OCI-LY3 (cell line): ENCODE measurements around the gene BCL6.

Source experiments
- H2AFZ ChIP-seq: fragments of 200-600, 300-600 bp; shearing (Covaris generic); 2 replicates; pipeline ENCODE4 v1.6.0; 2014; ENCODE audit warnings: antibody characterized with exemption, low read depth, low read length
- H3K27ac ChIP-seq: fragments of 200-600, 300-600 bp; sonication (generic); 2 replicates; pipeline ENCODE4 v1.5.1; 2014; ENCODE audit warnings: mild to moderate bottlenecking, low read length, moderate library complexity, mixed read lengths
- H3K27me3 ChIP-seq: fragments of 200-600, 300-600 bp; sonication (generic); 2 replicates; pipeline ENCODE4 v1.6.1; 2014; ENCODE audit warnings: low read depth, low read length, mixed read lengths
- H3K36me3 ChIP-seq: fragments of 200-600, 300-600 bp; sonication (generic); replicated peaks from 2 replicates; pipeline ENCODE3; 2014; ENCODE audit warnings: low read depth, low read length, mixed read lengths
- H3K4me1 ChIP-seq: fragments of 300-600, 200-600 bp; sonication (generic); 2 replicates; pipeline ENCODE4 v1.6.1; 2014; ENCODE audit warnings: low read length, mixed read lengths
- H3K4me2 ChIP-seq: fragments of 200-600, 300-600 bp; sonication (generic); 2 replicates; pipeline ENCODE4 v1.6.1; 2014; ENCODE audit warnings: low read length, mixed read lengths
- H3K4me3 ChIP-seq: fragments of 300-600, 200-600 bp; sonication (generic); 2 replicates; pipeline ENCODE4 v1.5.1; 2014; ENCODE audit warnings: antibody characterized with exemption, mild to moderate bottlenecking, low read length, moderate library complexity
- H3K79me2 ChIP-seq: fragments of 300-600, 200-600 bp; shearing (Covaris generic); 2 replicates; pipeline ENCODE4 v1.6.1; 2014; ENCODE audit warnings: mild to moderate bottlenecking, low read length, mixed read lengths
- H3K9ac ChIP-seq: fragments of 300-600, 200-600 bp; shearing (Covaris generic); 2 replicates; pipeline ENCODE4 v1.6.0; 2014; ENCODE audit warnings: mild to moderate bottlenecking, low read length, moderate library complexity
- H3K9me3 ChIP-seq: fragments of 200-600, 300-600 bp; shearing (Covaris generic); 2 replicates; pipeline ENCODE4 v1.6.1; 2014; ENCODE audit warnings: low read length, mixed read lengths; ENCODE audit not compliant: insufficient read depth
- H4K20me1 ChIP-seq: fragments of 200-600, 300-600 bp; sonication (generic); 2 replicates; pipeline ENCODE4 v1.6.1; 2016; ENCODE audit warnings: low read length, mixed read lengths; ENCODE audit not compliant: insufficient read depth
- EZH2phosphoT487 ChIP-seq: fragments of 200-600 bp; shearing (Covaris generic); IDR thresholded peaks from 2 replicates; pipeline ENCODE4 v1.6.1; 2018; ENCODE audit warnings: antibody characterized with exemption, mixed run types, low read depth
- TF ChIP-seq, protein P1 (sequence below): fragments of 200-600, 300-600 bp; sonication (generic); IDR thresholded peaks from 2 replicates; pipeline ENCODE4 v1.5.1; 2014; ENCODE audit warnings: antibody characterized with exemption, low read length, low read depth

Gene BCL6

DNA sequence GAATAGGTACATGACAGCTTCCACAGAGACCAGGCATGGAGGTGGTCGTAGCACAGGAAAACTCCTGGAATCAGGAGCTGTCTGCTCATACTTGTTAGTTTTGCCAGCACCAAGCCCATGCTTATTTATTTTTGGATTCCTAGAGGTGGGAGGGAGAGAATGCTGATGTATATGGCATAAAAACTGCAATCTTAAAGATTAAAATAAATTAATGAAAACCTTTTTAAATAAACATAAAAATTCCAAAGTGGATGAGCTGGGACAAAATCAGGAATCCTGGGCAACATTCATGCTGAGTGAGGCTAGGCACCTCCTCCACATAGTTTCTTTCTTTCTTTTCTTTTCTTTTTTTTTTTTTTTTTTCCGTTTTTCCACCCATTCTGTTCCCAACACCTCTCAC is 14.3 kb upstream of the BCL6 start:
- Histone ChIP-seq H3K4me3 (no peak overlapping the region), H3K79me2 (no peaks in the 10 kb centered on the region), H2AFZ (no peak overlapping the region), H3K27me3 (no peaks in the 10 kb centered on the region), H3K9ac (no peak overlapping the region), H3K9me3 (no peaks in the 10 kb centered on the region), H3K36me3 (no peaks in the 10 kb centered on the region), H3K4me1 (peaks cover 24% of the 10 kb centered on the region), H4K20me1 (no peaks in the 10 kb centered on the region), H3K27ac (no peak overlapping the region), H3K4me2 (no peak overlapping the region)
- TF ChIP-seq EZH2phosphoT487 = no peak
- TF ChIP-seq, protein P1, sequence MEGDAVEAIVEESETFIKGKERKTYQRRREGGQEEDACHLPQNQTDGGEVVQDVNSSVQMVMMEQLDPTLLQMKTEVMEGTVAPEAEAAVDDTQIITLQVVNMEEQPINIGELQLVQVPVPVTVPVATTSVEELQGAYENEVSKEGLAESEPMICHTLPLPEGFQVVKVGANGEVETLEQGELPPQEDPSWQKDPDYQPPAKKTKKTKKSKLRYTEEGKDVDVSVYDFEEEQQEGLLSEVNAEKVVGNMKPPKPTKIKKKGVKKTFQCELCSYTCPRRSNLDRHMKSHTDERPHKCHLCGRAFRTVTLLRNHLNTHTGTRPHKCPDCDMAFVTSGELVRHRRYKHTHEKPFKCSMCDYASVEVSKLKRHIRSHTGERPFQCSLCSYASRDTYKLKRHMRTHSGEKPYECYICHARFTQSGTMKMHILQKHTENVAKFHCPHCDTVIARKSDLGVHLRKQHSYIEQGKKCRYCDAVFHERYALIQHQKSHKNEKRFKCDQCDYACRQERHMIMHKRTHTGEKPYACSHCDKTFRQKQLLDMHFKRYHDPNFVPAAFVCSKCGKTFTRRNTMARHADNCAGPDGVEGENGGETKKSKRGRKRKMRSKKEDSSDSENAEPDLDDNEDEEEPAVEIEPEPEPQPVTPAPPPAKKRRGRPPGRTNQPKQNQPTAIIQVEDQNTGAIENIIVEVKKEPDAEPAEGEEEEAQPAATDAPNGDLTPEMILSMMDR = no peak

DNA sequence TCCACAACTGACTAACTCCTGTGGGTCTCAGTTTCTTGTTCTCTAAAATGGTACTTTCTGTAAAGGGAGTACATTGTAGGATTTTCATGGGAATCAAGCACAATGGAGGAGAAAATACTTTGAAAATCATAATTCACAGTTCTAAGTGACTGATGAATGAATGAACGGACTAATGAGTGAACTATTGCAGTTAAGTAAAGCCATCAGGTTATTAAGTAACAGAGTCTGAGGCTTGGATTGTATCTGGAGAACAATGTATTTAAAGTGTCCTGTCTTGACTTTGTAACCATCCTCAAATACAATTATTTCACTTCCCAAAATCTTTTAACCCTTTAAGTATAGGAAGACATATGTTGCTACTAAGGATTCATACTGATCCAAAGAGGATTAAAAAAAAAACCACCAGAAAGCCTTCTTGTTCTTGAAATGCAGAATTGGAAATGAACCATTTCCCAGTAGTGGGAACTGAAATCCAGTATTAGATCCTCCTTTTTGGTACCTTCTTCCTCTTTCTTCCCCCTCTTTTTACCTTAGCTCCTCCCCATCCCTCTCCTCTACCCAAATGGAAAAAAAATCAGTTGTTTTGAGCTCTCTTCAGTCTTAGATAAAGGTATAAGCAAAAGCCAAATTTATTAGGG is 13.2 kb upstream of the BCL6 start:
- Histone ChIP-seq H3K27me3 (no peaks in the 10 kb centered on the region), H3K27ac (no peak overlapping the region), H3K79me2 (no peaks in the 10 kb centered on the region), H3K4me2 (peak overlapping the region; percentile 67), H3K9me3 (no peaks in the 10 kb centered on the region), H3K9ac (no peak overlapping the region), H3K4me3 (peak overlapping the region; percentile 30), H3K36me3 (no peaks in the 10 kb centered on the region), H2AFZ (no peak overlapping the region), H3K4me1 (peaks cover 24% of the 10 kb centered on the region), H4K20me1 (no peaks in the 10 kb centered on the region)
- no peak for TF ChIP-seq EZH2phosphoT487
- TF ChIP-seq, protein P1 = no peak

- no peak for TF ChIP-seq EZH2phosphoT487
- TF ChIP-seq, protein P1 = no peak
- Histone ChIP-seq H3K4me1 (peaks cover 50% of the 10 kb centered on the region), H2AFZ (no peak overlapping the region)
Measured at GRCh38 chr3:187753516-187753915, 8.2 kb upstream of the BCL6 start.

DNA sequence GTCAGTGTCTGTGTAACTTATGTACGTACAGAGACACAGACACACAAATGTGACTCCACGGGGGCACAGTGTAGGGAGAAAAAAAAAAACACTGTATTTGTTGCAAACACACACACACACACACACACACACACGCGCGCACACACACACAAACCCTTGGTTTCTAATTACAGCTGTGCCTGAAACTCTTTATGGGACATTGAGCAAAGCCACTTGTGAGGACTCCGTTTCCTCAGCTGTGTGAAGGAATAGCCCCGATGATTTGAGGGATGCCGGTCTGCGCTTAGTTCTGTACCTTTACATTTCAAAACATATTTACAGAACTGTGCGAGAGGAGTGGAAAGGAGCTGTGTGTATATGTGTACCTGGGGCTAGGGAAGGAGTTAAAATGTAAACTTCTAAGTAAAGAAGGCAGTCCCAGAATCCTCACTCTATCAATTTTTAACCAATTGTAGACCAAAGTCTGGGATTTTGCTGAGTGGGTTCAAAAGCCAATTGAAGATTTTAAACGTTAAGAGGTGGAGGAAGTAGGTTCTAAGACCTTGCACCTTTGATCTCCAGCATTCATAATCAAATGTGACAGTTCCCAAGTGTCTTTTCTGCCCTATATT is 5.3 kb upstream of the BCL6 start:
- Histone ChIP-seq H3K9ac (peak overlapping the region; percentile 56), H3K4me2 (peak overlapping the region; percentile 99), H3K4me1 (peaks cover 51% of the 10 kb centered on the region), H3K36me3 (no peaks in the 10 kb centered on the region), H3K27me3 (no peaks in the 10 kb centered on the region), H3K4me3 (peak overlapping the region; percentile 74), H2AFZ (0 out of 2 replicates have a peak overlapping the region, but pooled peaks have one; percentile 44), H3K27ac (peak overlapping the region; percentile 44), H3K79me2 (peaks cover 7% of the 10 kb centered on the region), H3K9me3 (no peaks in the 10 kb centered on the region), H4K20me1 (no peaks in the 10 kb centered on the region)
- TF ChIP-seq, protein P1 = no peak
- TF ChIP-seq EZH2phosphoT487 = no peak

More at GRCh38 chr3:187753516-187753915, 8.2 kb upstream of the BCL6 start:
- Histone ChIP-seq H3K27me3 (no peaks in the 10 kb centered on the region), H3K4me2 (no peak overlapping the region), H3K36me3 (no peaks in the 10 kb centered on the region), H3K9me3 (no peaks in the 10 kb centered on the region), H3K79me2 (no peaks in the 10 kb centered on the region), H3K4me3 (no peak overlapping the region), H3K9ac (no peak overlapping the region), H4K20me1 (no peaks in the 10 kb centered on the region), H3K27ac (no peak overlapping the region)
